KOPT-K1 (cell line): ENCODE measurements around the gene ACP7.

Experiments used
- H3K27ac ChIP-seq: fragments of 200-600 bp; sonication (generic); 2 replicates; pipeline ENCODE4 v1.5.1; 2016; ENCODE audit warnings: antibody characterized with exemption, mild to moderate bottlenecking, low read depth, low read length; ENCODE audit not compliant: poor library complexity, severe bottlenecking
- H3K36me3 ChIP-seq: fragments of 200-600 bp; sonication (generic); 2 replicates; pipeline ENCODE4 v1.5.1; 2017; ENCODE audit warnings: antibody characterized with exemption, mild to moderate bottlenecking, low read length, moderate library complexity; ENCODE audit not compliant: insufficient read depth
- H3K9me3 ChIP-seq: fragments of 200-600 bp; sonication (generic); 2 replicates; pipeline ENCODE4 v1.5.1; 2017; ENCODE audit warnings: antibody characterized with exemption, low read length, mild to moderate bottlenecking; ENCODE audit not compliant: insufficient read depth, poor library complexity, severe bottlenecking

Gene ACP7

DNA sequence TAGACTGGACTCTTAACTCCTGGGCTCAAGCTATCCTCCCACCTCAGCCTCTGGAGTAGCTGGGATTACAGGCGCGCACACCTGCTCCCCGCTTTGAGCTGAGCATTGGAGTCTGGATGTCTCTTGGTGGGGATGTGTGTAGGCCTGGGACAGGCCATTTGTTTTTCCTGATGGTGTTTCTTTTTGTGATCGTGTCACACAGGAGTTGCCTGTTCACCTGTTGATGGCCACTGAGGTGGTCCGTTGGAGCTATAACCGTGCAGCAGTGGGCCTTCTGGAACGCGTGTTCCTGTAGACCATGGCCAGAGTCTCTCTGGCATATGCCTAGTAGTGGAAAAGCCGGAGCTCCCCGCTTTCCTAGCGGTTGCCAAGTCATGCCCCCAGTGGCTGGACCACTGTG is 44.9 kb downstream of the ACP7 start:
- no peaks in the 10 kb centered on the region for H3K36me3 ChIP-seq
- H3K9me3 ChIP-seq, result no peaks in the 10 kb centered on the region
- H3K27ac ChIP-seq, result no peak overlapping the region

GRCh38 chr19:39130337-39131254 is 46.4 kb downstream of the ACP7 start:
- H3K36me3 ChIP-seq, result no peaks in the 10 kb centered on the region
- H3K27ac ChIP-seq, result no peak overlapping the region
- H3K9me3 ChIP-seq, result no peaks in the 10 kb centered on the region

DNA sequence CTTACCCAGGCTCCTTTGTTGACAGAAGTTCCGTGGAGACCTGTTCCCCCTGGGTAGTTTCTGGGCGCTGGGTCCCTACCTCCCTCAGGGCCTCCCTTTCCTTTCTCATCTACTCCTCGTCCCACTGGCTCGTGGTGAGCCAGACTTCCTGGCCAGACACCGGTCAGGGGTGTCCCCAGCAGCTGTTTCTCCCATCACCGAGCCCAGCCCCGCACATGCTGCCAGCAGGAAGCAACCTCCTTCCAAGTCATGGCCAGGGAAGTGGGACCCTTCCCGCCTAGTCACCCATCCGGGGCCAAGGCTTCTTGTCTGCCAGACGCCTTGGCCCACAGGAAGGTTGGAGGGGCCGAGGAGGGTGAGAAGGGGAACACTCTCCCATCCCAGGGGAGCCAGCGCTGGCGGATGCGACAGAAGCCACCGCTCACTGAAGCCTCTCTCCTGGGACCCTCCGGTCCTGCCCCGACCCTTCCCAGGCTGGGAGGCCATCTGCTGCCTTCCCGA is 47.1 kb downstream of the ACP7 start:
- Histone ChIP-seq H3K27ac (no peak overlapping the region), H3K9me3 (no peaks in the 10 kb centered on the region), H3K36me3 (no peaks in the 10 kb centered on the region)

DNA sequence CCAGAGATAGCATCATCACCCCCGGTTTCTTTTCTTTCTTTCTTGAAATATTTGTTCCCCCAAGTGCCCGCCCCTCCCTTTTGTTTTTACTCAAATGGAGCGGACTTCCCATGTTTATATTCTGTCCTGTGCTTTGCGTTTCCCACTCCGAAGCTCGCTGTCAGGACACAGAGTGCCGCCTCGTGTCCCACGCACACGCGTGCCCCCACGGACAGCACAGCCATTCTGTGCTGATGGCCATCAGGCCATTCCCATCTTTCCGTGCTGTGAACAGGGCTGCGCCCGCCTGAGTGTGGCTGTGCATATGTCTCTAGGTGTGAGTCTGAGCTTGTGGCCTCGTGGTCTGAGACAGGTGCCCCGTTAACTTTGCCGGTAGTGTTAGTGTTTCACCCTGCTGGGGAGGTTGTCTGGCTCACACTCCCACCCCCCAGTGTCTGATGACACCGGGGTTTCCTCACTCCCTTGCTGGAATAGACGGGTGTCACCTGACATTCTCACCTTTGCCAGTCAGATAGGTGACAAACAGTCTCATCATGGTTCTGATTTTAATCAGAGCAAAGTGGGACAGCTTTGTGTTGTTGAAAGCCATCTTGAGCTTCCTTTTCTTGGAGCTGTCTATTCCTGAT is 48.3 kb downstream of the ACP7 start:
- H3K27ac ChIP-seq, result no peak overlapping the region
- H3K36me3 ChIP-seq, result no peaks in the 10 kb centered on the region
- no peaks in the 10 kb centered on the region for H3K9me3 ChIP-seq

- H3K27ac ChIP-seq, result no peak overlapping the region
- H3K36me3 ChIP-seq, result no peaks in the 10 kb centered on the region
- no peaks in the 10 kb centered on the region for H3K9me3 ChIP-seq
Observed at GRCh38 chr19:39133431-39134270, 49.5 kb downstream of the ACP7 start.

- no peaks in the 10 kb centered on the region for H3K9me3 ChIP-seq
- H3K36me3 ChIP-seq, result no peaks in the 10 kb centered on the region
- no peak overlapping the region for H3K27ac ChIP-seq
Observed at GRCh38 chr19:39135701-39136100, 51.5 kb downstream of the ACP7 start.

DNA sequence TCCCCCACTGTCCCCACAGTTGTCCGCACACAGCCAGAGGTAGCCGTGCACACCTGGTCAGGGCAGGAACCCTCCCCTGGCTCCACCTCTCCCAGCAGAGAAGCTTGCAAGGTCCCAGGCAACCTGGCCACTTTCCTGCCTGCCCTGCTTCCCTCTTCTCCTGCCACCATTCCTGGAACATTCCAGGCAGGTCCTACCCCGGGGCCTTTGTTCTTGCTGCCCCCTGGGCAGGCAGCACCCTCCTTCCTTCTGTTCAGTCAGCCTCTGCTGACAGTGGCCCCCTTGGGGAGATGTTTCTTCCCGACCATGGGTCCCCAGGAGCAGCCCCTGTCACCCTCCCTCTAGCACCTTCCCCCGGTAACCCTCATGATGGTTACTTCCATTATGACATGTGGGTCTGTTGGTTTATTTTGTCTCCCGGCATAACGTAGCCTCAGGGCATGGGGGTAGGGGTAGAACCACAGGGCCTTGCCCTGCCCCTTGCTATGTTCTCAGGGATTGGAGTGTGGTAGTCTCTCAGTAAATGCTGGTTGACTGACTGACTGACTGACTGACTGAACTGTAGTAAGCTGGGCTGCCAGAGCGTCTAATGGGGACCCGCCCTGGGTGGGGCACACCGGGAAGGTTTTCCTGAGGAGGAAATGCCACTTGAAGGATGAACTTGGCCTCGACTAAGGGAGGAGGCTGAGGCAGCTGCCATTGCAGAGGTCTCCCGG is 52.2 kb downstream of the ACP7 start:
- H3K36me3 ChIP-seq, result no peaks in the 10 kb centered on the region
- H3K9me3 ChIP-seq, result no peaks in the 10 kb centered on the region
- H3K27ac ChIP-seq, result no peak overlapping the region

DNA sequence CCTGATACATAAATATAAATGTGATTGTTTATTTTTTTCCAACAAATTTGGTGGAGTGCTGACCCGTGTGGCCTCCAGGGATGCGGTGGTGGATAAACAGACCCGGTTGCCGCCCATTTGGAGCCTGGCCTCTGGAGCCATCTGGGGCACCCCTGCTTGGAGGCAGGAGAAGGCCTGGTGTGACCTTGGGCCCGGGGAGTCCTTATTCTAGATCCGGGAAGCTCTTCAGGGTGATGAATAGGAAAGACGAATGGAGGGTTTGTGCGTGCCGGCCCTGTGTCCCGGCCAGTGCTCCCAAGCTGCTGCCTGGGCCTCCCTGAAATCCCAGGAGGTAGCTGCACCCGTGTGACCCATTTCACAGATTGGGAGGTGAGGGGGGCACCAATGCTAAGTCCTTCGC is 53.0 kb downstream of the ACP7 start:
- Histone ChIP-seq H3K27ac (no peak overlapping the region), H3K9me3 (no peaks in the 10 kb centered on the region), H3K36me3 (no peaks in the 10 kb centered on the region)

- no peak overlapping the region for H3K27ac ChIP-seq
- no peaks in the 10 kb centered on the region for H3K9me3 ChIP-seq
- no peaks in the 10 kb centered on the region for H3K36me3 ChIP-seq
Observed at GRCh38 chr19:39138221-39139211, 54.3 kb downstream of the ACP7 start.

GRCh38 chr19:39139305-39139874 is 55.2 kb downstream of the ACP7 start:
- Histone ChIP-seq H3K9me3 (no peaks in the 10 kb centered on the region), H3K27ac (no peak overlapping the region), H3K36me3 (no peaks in the 10 kb centered on the region)

- Histone ChIP-seq H3K27ac (no peak overlapping the region), H3K9me3 (no peaks in the 10 kb centered on the region), H3K36me3 (no peaks in the 10 kb centered on the region)
Observed at GRCh38 chr19:39139971-39140453, 55.8 kb downstream of the ACP7 start.

GRCh38 chr19:39140594-39140993 is 56.4 kb downstream of the ACP7 start:
- Histone ChIP-seq H3K27ac (no peak overlapping the region), H3K36me3 (no peaks in the 10 kb centered on the region)

GRCh38 chr19:39141929-39142328 is 57.8 kb downstream of the ACP7 start:
- no peaks in the 10 kb centered on the region for H3K9me3 ChIP-seq
- no peaks in the 10 kb centered on the region for H3K36me3 ChIP-seq
- H3K27ac ChIP-seq, result no peak overlapping the region

More at GRCh38 chr19:39140594-39140993, 56.4 kb downstream of the ACP7 start:
- no peaks in the 10 kb centered on the region for H3K9me3 ChIP-seq
